ENCODE results near the gene CLSTN2.
"Not testable (repeated sequence)": the region's sequence is repeated elsewhere in the genome, so short reads cannot be mapped to it uniquely, and the experiment has no call there.

CLSTN2 gene

GRCh38 chr3:140391061-140391460, 456.1 kb downstream of the CLSTN2 start:
- DNase-seq = no peak

DNA sequence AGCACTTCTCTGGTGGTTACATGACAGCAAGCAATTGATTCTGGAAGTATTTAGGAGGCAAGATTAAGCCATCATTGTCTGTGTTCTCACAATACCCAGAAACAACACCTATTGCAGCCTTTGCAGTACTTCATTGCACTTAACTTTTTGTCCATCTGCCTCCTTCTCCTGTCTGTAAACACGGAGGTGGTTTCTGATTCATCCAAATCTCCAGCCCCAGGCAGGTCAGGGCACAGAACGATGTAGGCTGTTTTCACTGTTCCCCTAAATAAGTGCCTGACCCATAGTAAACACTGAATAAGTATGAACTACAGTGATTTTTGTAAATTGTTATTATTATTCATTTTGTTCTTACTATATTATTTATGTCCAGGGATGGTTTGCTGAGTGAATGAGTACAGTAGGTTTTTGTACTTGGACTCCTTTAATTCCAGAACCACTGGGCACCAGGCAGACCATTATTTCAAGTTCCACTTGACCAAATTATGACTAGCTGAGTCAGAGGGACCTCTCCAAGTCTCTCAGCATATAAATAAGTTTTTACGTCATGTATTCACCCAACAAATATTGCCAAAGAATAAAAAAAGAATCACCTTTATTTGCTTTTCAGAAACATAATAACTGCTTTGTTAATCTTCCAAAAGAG, 459.6 kb downstream of the CLSTN2 start:
- DNase-seq = no peak

GRCh38 chr3:140395134-140396075, 460.4 kb downstream of the CLSTN2 start:
- no peak for DNase-seq

DNA sequence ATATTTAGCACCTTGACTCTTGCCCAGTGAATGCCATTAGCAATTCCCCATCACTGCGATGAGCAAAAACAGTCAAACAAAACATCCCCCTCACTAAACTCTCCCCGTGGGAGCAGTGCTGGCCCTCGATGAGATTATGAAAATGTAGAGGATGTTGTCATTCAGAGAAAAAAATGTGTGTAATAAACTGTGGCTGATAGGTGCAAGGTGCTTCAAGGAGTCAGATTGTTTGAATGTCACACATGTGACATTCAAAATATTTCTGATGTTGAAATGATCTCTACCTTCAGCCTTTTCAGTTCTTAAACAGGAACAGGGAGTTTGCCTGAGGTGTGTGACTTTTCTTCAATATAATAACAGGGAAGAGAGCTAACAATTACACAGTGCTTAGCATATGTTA, 461.1 kb downstream of the CLSTN2 start:
- no peak for DNase-seq

GRCh38 chr3:140397847-140398246, 462.9 kb downstream of the CLSTN2 start:
- no peak for DNase-seq

GRCh38 chr3:140398387-140398786, 463.4 kb downstream of the CLSTN2 start:
- no peak for DNase-seq

DNA sequence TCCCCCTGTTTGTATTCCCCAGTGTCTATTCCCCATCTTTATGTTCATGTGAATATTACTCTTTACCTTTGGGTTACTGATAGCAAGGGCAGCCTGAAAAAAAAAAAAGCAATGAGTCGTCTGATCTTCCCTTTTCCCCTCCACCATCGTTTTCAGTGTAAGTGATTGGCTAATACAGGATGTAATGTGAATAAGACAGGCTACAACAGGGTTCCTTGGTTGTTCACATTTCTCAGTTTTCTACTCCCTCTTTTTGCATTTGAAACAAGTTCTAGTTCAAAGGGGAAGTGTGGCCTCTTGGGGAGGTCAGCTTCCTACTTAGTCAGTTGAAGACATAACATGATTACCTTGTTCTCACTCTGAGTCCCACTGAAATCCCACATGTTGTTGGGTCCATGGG, 464.9 kb downstream of the CLSTN2 start:
- DNase-seq = no peak

GRCh38 chr3:140403079-140403478, 468.1 kb downstream of the CLSTN2 start:
- no peak for DNase-seq

GRCh38 chr3:140403608-140404007, 468.6 kb downstream of the CLSTN2 start:
- DNase-seq = no peak

DNA sequence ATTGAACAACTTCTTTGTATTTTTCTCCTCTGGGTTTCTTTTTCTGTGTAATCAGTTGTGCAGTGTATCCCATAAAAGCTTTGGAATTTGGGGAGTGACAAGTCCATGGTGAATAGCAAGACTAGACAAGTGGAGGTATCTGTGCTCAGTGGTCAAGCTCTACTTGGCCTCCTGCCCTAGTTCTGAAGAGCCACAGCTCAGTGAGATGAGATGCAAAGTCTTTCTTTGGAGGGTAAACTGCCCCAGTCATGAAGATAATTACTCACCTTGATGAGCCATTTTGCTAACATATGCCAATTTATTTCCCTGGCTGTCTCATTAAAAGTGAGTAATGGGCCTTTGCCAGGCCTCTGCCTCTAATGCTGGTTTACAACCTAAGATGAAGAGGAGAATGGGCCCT, 471.7 kb downstream of the CLSTN2 start:
- DNase-seq = no peak

- DNase-seq = no peak
These were observed 473.3 kb downstream of the CLSTN2 start for GRCh38 chr3:140408252-140408651.

GRCh38 chr3:140416666-140417065, 481.7 kb downstream of the CLSTN2 start:
- DNase-seq = no peak

GRCh38 chr3:140420621-140421357, 485.8 kb downstream of the CLSTN2 start:
- no peak for DNase-seq

DNA sequence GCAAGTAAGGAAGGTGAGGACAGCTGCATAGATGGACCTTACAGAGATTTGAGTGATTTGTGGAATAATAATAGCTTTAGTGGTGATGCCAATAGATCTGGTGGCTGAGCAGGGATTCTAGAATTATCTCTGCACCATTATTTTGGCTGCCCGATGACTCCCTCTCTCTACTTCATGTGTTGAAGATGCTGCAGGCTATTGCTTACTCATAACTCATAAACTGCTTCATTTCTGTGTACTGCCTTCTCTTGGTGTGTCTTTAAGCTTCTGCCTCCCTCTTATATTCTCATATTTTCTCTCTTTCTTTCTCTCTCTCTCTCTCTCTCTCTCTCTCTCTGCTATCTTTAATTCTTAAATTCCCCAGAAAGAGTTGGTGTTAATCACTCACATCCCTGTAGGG, 486.9 kb downstream of the CLSTN2 start:
- DNase-seq = no peak

DNA sequence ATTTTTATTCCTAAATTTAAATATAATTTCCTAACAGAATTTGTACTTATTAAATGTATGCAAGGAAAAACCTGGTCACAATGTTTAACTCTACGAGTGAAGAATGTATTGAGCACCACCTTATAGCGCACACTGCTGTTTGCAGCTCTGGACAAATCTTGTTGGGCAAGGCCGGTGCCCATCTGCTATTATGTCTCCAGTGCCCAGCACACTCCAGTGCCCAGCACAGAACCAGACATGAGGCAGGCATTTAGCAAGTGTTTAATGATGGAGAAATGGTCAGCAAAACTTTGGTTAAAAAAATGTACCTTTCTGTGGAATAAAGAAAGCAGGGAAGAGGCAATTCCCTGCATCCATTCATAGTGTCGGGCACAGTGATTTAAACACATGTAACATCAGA, 488.2 kb downstream of the CLSTN2 start:
- no peak for DNase-seq

- DNase-seq = not testable (repeated sequence)
These were observed 488.6 kb downstream of the CLSTN2 start for GRCh38 chr3:140423574-140423973.

- DNase-seq = no peak
These were observed 489.2 kb downstream of the CLSTN2 start for GRCh38 chr3:140424211-140424610.

DNA sequence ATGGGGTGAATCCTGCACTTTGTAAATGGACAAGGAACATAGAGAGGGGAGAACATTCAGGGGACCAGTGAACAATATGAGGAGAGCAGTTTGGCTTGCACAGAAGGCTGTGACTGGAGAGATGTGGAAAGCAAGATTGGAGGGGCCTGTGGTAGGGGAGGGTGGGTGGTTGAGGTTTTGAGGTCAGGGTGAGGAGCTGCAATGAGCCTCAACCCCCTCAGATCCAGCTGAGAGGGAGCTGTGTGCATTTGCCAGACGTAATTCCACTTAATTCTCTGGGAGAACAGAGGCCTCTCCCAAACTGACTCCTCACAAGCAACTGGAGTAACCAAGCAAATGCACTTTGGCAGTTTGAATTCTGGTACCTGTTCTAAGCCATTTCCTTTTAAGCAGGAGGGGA, 489.7 kb downstream of the CLSTN2 start:
- no peak for DNase-seq

GRCh38 chr3:140427786-140428185, 492.8 kb downstream of the CLSTN2 start:
- no peak for DNase-seq

- DNase-seq = no peak
These were observed 493.4 kb downstream of the CLSTN2 start for GRCh38 chr3:140428380-140428779.

DNA sequence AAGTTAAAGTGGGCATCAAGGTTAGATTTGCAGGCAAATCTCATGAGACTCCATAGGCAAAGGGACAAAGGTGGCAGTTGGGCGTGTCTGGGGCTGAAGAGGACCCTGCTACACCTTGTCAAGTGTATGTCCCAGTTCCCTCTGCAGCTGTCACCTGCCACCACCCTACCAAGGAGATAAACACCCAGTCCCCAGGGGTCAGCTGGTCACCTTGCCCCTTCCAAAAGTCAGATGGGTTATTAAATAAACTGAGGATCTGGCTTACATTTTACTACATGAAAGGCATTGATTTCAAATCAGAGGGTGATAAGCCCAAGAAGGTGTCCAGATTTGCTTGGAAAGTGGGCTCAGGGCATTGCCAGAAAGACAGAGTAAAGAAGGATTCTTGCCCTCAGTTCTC, 494.8 kb downstream of the CLSTN2 start:
- no peak for DNase-seq

GRCh38 chr3:140430494-140430893, 495.5 kb downstream of the CLSTN2 start:
- DNase-seq = no peak

DNA sequence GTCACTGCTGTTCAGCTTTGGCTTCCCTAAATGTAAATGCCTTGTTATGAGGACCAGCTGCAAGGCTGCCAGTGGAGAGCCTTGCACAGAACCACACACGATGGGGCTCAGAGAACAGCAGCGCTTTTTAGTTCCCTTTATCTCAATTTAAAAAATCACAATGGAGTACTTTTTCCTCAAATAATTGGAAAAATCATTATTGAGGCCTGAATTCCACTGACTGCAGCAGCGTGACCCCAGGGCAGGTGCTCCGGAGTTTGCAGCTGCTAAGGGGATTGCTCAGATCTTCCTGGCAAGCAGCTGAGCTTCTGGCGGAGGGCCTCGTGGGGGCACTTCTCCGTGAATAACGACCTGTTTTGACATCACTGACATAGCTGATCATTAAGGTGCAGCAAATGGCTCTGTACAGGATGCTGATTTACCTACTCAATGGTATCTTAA, 497.3 kb downstream of the CLSTN2 start:
- no peak for DNase-seq

DNA sequence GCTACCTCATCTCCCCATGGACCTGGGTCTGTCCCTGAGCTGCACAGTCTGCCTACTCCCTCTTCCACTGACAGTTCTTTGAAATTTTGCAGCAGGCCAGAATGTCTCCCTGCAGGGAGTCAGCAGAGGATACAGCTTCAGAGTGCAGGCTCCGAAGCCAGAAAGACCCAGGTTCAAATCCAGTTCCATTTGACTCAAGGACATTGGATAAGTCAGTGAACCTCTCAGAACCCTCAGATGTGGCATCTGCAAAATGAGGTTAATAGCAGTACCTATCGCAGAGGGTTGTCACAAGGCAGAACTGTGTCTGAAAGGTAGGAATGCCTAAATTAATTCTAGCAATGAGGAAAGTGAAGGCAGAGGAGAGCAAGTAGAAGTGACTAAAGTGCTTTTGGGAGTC, 498.4 kb downstream of the CLSTN2 start:
- no peak for DNase-seq
